ENCODE data around the gene DOCK3.

The DOCK3 gene

DNA sequence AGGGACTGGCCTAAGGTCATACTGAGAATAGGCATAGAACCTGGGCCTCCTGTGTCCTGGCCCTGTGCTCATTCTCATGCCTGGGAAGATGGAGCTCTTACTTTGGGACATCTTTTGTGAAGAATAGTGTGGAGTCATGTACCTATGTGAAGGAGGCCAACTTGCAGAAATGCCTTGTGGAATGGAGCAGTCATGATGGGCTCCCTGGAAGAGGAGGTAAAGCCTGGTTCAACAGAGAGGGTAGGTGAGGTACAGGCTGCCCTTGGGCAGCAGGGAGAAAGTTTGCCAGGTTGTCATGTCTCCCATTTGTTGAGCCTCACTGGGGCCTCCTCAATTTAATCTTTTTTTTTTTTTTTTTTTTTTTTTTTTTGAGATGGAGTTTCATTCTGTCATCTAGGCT, 39.7 kb upstream of the DOCK3 start:
- no peaks in the 10 kb centered on the region for H3K9me3 ChIP-seq
- peaks cover 98% of the 10 kb centered on the region for H4K20me1 ChIP-seq
- no peak overlapping the region for H3K9ac ChIP-seq
- TF ChIP-seq Cebpa-rat (IDR thresholded peaks at IDR 0.05) = no peak
- H3K27me3 ChIP-seq = no peaks in the 10 kb centered on the region
- no peak overlapping the region for H3K27ac ChIP-seq
- peaks cover 25% of the 10 kb centered on the region; the same call in 1 of the 2 replicates for H3K36me3 ChIP-seq
- H3K4me1 ChIP-seq = peaks cover 52% of the 10 kb centered on the region
- no peak overlapping the region for H3K4me2 ChIP-seq
- H3K4me3 ChIP-seq = no peak overlapping the region

GRCh38 chr3:50637011-50637410, 37.7 kb upstream of the DOCK3 start:
- H3K4me3 ChIP-seq = no peak overlapping the region
- H3K4me2 ChIP-seq = no peak overlapping the region
- H3K27ac ChIP-seq = no peak overlapping the region
- no peaks in the 10 kb centered on the region for H3K27me3 ChIP-seq
- TF ChIP-seq Cebpa-rat (IDR thresholded peaks at IDR 0.05) = no peak
- peaks cover 35% of the 10 kb centered on the region for H3K36me3 ChIP-seq
- H3K9me3 ChIP-seq = no peaks in the 10 kb centered on the region
- no peak overlapping the region for H3K9ac ChIP-seq
- peaks cover 36% of the 10 kb centered on the region for H3K4me1 ChIP-seq
- peaks cover 86% of the 10 kb centered on the region for H4K20me1 ChIP-seq

DNA sequence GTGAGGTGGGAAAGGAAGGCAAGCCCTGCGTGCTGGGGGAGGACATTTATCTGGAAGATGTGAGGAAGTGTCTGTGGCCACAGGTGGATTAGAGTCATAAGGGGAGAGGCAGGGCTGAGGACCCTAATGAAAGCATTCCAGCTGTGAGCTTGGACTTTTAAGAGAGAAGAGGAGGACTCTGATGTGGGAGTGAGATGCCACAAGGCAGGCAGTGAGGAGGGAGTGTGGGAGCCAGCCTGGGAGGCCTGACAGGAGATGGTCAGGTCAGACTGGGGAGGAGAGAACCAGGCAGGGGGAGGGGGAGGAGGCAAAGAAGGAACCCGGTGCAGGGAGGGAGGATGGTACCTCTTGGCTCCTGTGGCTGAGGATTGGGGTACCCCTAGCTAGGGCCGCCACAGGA, 36.8 kb upstream of the DOCK3 start:
- Histone ChIP-seq H3K4me2 (no peak overlapping the region), H4K20me1 (peaks cover 77% of the 10 kb centered on the region), H3K36me3 (peaks cover 44% of the 10 kb centered on the region), H3K27me3 (no peaks in the 10 kb centered on the region), H3K27ac (no peak overlapping the region), H3K4me3 (no peak overlapping the region), H3K4me1 (peaks cover 28% of the 10 kb centered on the region), H3K9me3 (no peaks in the 10 kb centered on the region), H3K9ac (no peak overlapping the region)
- TF ChIP-seq Cebpa-rat (IDR thresholded peaks at IDR 0.05) = no peak

DNA sequence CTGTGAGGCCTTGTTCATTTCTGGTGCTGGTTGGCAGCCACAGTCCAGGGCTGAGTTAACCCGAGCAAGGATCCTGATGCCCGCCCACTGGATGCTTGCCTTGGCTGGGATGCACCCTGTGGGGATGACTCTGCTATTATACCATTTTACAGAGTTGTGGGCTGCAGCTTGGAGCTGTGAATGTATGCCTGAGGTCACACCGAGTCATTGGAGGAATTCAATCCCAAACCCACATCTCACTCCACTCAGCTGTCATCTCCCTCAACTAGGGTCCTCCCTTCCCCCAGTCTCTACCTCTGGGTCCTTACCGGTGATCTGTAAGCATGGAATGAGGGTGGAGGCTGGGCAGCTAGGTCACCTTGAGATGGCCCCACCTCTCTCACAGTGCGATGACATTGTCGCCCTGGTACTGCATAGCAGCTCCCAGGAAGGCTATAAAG, 35.7 kb upstream of the DOCK3 start:
- H3K9me3 ChIP-seq = no peaks in the 10 kb centered on the region
- H3K4me3 ChIP-seq = no peak overlapping the region
- peaks cover 56% of the 10 kb centered on the region for H3K36me3 ChIP-seq
- H4K20me1 ChIP-seq = peaks cover 71% of the 10 kb centered on the region
- no peak overlapping the region for H3K9ac ChIP-seq
- H3K27ac ChIP-seq = no peak overlapping the region
- TF ChIP-seq Cebpa-rat (IDR thresholded peaks at IDR 0.05) = no peak
- H3K4me2 ChIP-seq = no peak overlapping the region
- no peaks in the 10 kb centered on the region for H3K27me3 ChIP-seq
- H3K4me1 ChIP-seq = peaks cover 18% of the 10 kb centered on the region

- Histone ChIP-seq H3K4me3 (no peak overlapping the region), H4K20me1 (peaks cover 38% of the 10 kb centered on the region), H3K4me2 (no peak overlapping the region), H3K9me3 (no peaks in the 10 kb centered on the region), H3K27me3 (no peaks in the 10 kb centered on the region), H3K27ac (no peak overlapping the region), H3K9ac (no peak overlapping the region), H3K36me3 (peaks cover 84% of the 10 kb centered on the region), H3K4me1 (no peaks in the 10 kb centered on the region)
- no peak for TF ChIP-seq Cebpa-rat (IDR thresholded peaks at IDR 0.05)
Measured at GRCh38 chr3:50642382-50642781, 32.3 kb upstream of the DOCK3 start.

GRCh38 chr3:50644561-50644960, 30.2 kb upstream of the DOCK3 start:
- no peak overlapping the region for H3K9ac ChIP-seq
- no peak overlapping the region for H3K27ac ChIP-seq
- H3K36me3 ChIP-seq = peaks cover 97% of the 10 kb centered on the region
- no peaks in the 10 kb centered on the region for H3K9me3 ChIP-seq
- H4K20me1 ChIP-seq = peaks cover 18% of the 10 kb centered on the region
- no peak overlapping the region for H3K4me3 ChIP-seq
- no peak for TF ChIP-seq Cebpa-rat (IDR thresholded peaks at IDR 0.05)
- H3K27me3 ChIP-seq = no peaks in the 10 kb centered on the region
- H3K4me1 ChIP-seq = no peaks in the 10 kb centered on the region
- no peak overlapping the region for H3K4me2 ChIP-seq

DNA sequence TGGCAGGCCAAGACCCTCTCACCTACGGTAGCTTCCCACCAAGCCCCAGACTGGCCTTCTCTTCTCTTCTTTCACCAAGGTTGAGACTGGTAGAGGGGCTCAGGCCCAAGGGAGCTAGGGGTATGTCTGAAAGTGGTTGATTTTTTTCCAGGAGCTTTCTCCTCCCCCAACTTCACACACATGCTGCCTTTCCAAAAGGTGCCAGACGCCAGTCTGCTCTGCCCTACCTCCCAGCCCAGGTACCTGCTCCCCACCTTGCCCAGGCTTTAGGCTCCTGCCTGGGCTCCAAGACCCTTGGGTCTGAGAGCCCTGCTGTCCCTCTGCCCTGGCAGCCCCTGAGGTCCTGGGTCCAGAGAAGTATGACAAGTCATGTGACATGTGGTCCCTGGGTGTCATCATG, 29.3 kb upstream of the DOCK3 start:
- Histone ChIP-seq H3K9me3 (no peaks in the 10 kb centered on the region), H3K4me1 (no peaks in the 10 kb centered on the region), H3K27ac (no peak overlapping the region), H3K4me2 (no peak overlapping the region), H3K36me3 (peaks cover 90% of the 10 kb centered on the region), H4K20me1 (0 out of 2 replicates have a peak, but pooled peaks cover 9% of the 10 kb centered on the region), H3K4me3 (no peak overlapping the region), H3K9ac (no peak overlapping the region), H3K27me3 (no peaks in the 10 kb centered on the region)
- TF ChIP-seq Cebpa-rat (IDR thresholded peaks at IDR 0.05) = no peak

DNA sequence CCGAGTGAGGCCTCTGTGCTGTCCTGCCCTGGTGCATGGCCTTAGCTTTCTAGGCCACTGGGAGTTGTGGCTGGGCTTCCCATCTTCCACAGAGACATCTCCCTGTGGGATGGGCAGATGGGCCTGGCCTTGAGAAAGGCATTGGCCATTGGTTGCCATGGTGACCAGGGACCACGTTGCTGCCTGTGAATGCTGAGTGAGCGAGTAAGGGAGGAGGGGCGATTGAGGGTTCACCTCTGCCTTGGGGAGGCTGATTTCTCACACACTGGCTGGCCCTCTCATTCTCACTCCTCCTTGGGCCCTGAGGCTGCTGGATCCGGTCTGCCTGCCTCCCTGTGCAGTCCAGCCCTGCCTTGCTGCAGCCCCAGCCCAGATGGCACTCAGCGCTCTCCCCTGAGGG, 26.4 kb upstream of the DOCK3 start:
- H4K20me1 ChIP-seq = 0 out of 2 replicates have a peak, but pooled peaks cover 5% of the 10 kb centered on the region
- H3K9ac ChIP-seq = no peak overlapping the region
- no peaks in the 10 kb centered on the region for H3K9me3 ChIP-seq
- no peak overlapping the region for H3K4me3 ChIP-seq
- H3K27ac ChIP-seq = no peak overlapping the region
- no peak for TF ChIP-seq Cebpa-rat (IDR thresholded peaks at IDR 0.05)
- H3K4me2 ChIP-seq = no peak overlapping the region
- H3K36me3 ChIP-seq = peaks cover 60% of the 10 kb centered on the region
- H3K4me1 ChIP-seq = no peaks in the 10 kb centered on the region
- H3K27me3 ChIP-seq = no peaks in the 10 kb centered on the region

GRCh38 chr3:50648944-50649343, 25.8 kb upstream of the DOCK3 start:
- Histone ChIP-seq H3K9ac (no peak overlapping the region), H3K4me3 (no peak overlapping the region), H4K20me1 (0 out of 2 replicates have a peak, but pooled peaks cover 1% of the 10 kb centered on the region), H3K9me3 (no peaks in the 10 kb centered on the region), H3K4me1 (no peaks in the 10 kb centered on the region), H3K4me2 (no peak overlapping the region), H3K27ac (no peak overlapping the region), H3K27me3 (no peaks in the 10 kb centered on the region), H3K36me3 (peaks cover 54% of the 10 kb centered on the region)
- TF ChIP-seq Cebpa-rat (IDR thresholded peaks at IDR 0.05) = no peak

DNA sequence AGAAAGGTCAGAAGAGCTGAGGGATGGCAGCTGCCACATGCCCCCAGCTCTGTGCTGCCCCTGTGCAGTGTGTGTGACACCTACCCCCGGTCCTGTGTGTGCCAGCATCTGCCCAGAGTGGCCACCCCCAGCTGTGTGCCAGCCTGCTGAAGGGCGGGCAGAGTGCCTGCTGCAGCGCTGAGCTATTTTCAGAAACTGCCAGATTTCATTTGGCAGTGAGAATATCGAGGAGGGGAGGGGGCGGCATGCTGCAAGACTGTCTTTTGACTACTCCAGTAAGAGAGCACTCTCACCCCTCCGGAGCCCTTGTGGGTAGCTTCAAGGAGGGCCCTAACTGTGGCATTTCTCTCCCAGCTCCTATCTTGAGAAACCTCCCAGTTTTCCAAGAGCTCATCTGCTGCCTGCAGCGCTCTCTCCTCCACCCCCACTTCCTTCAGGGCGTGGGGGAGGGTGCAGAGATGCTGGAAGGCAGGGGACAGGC, 25.2 kb upstream of the DOCK3 start:
- no peaks in the 10 kb centered on the region for H3K4me1 ChIP-seq
- H4K20me1 ChIP-seq = no peaks in the 10 kb centered on the region
- no peak for TF ChIP-seq Cebpa-rat (IDR thresholded peaks at IDR 0.05)
- H3K27me3 ChIP-seq = no peaks in the 10 kb centered on the region
- no peak overlapping the region for H3K9ac ChIP-seq
- H3K4me2 ChIP-seq = no peak overlapping the region
- peaks cover 48% of the 10 kb centered on the region for H3K36me3 ChIP-seq
- H3K27ac ChIP-seq = no peak overlapping the region
- H3K4me3 ChIP-seq = no peak overlapping the region
- no peaks in the 10 kb centered on the region for H3K9me3 ChIP-seq

DNA sequence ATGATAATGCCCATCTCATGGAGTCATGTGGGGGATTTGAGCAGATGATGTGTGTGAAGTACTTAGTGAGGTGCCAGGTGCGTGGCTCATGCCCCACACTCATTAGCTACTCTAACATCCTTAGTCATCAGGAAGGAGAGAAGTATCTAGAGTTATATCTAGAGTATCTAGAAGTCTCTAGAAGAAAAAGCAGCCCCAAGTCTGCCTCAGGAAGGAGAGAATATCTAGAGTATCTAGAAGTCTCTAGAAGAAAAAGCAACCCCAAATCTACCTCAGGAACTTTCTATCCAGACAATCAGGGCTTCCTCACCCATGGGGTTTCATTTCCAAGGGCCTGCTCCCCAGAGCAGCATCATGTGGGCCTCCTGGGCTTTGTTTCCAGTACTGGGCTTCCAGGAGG, 24.7 kb upstream of the DOCK3 start:
- Histone ChIP-seq H3K4me2 (no peak overlapping the region), H3K36me3 (peaks cover 43% of the 10 kb centered on the region), H3K9me3 (no peaks in the 10 kb centered on the region), H4K20me1 (no peaks in the 10 kb centered on the region), H3K4me1 (no peaks in the 10 kb centered on the region), H3K27ac (no peak overlapping the region), H3K27me3 (no peaks in the 10 kb centered on the region), H3K4me3 (no peak overlapping the region), H3K9ac (no peak overlapping the region)
- TF ChIP-seq Cebpa-rat (IDR thresholded peaks at IDR 0.05) = no peak
